ENCODE measurements around the gene PEX5. TPM values are rescaled to one million over a fixed set of nuclear protein-coding genes. Genes with fewer than 3 reads are reported as not detected.
"Not testable (repeated sequence)": the region's sequence is repeated elsewhere in the genome, so short reads cannot be mapped to it uniquely, and the experiment has no call there.

Gene PEX5
- total RNA-seq, 4 donors from 2014 or later = 32.8 to 53.5 (median 38.4) TPM

DNA sequence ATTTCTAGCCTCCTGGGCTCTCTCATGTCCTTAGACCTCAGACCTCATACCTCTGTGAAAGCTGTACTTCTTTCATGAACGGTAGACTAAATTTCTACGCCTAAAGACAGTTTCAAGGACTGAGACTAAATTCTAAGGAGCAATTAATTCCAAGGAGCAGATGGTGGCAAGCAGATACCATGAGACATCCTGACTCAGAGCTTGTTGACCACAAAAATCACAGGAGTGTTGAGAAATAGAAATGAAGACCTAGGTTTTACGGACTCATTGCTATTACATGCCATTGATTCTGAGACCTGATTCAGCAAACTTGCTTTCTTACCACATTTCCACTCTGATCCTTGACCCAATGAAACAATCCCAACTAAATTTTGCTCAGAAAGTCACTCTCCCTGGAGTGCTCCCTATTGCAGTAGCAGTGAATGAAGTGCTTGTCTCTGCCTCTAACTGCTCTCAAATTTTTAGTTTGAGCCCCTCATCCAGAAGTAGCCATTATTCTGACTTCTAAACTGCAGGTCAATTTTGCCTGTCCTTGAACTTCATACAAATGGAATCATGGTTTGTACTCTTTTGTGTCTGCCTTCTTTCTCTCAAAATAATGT lies 52.0 kb downstream of the PEX5 start:
- Histone ChIP-seq H3K4me3 (no peak overlapping the region), H3K36me3 (no peaks in the 10 kb centered on the region), H3K27me3 (no peaks in the 10 kb centered on the region), H3K9me3 (peaks cover 0 to 8% (median 2%) of the 10 kb centered on the region in 4 donors), H3K27ac (replicated peaks in 1 of 4) (no peak overlapping the region), H3K4me1 (no peaks in the 10 kb centered on the region)
- TF ChIP-seq EP300 (IDR thresholded peaks at IDR 0.05) (no peak), POLR2A (IDR thresholded peaks at IDR 0.05; ENCODE audit: low read depth) (no peak)
- intact Hi-C loops (cut with DNase I) = no loop called here
- DNase-seq (ENCODE audit: extremely low spot score) = no peak
- WGBS = 90% methylated on average over 3 of the region's 3 CpGs

DNA sequence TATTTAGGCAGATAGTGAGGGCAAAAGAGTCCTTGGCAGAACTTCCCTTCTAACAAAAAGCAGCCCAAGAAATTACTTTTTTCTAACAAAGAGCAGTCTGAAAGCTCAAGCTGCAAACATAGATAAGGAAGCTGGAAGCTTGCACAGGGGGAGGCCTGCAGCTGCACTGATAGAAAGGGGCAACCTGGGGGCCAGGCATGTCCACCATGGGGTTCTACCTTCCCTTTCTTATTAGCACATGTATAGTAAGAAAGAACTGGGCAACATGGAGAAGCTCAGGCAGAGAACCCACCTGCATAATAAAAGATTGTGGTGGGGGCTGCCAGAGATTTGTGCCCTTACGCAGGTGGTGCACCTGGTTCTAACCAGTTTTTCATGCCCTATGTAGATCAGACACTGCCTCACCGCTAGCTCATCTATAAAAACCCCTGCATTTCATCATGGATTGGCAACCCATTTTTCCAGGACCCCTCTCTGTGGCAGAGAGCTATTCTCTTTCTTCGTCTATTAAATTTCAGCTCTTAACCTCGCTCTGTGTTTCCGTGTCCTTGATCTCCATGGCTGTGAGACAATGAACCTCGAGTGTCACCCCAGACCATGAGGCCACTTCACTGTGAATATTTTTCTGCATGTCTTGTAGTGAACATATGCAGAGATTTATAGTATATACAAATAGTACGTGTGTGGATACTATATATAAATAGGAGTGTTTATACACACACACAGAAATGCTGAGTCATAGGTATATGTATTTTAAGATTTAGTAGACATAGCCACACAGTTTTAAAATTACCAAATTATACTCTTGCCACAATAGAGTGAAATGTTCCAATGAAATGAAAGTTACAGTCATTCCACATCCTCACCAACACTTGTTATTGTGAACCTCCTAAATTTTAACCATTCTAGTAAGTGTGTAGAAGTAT lies 53.0 kb downstream of the PEX5 start:
- no peaks in the 10 kb centered on the region for H3K4me1 ChIP-seq
- H3K27me3 ChIP-seq = no peaks in the 10 kb centered on the region
- H3K4me3 ChIP-seq = no peak overlapping the region
- no peak overlapping the region for H3K27ac ChIP-seq (replicated peaks in 1 of 4)
- TF ChIP-seq POLR2A (IDR thresholded peaks at IDR 0.05; ENCODE audit: low read depth) (no peak), EP300 (IDR thresholded peaks at IDR 0.05) (no peak), POLR2AphosphoS5 (IDR thresholded peaks at IDR 0.05) (no peak)
- TF ChIP-seq, protein P1, sequence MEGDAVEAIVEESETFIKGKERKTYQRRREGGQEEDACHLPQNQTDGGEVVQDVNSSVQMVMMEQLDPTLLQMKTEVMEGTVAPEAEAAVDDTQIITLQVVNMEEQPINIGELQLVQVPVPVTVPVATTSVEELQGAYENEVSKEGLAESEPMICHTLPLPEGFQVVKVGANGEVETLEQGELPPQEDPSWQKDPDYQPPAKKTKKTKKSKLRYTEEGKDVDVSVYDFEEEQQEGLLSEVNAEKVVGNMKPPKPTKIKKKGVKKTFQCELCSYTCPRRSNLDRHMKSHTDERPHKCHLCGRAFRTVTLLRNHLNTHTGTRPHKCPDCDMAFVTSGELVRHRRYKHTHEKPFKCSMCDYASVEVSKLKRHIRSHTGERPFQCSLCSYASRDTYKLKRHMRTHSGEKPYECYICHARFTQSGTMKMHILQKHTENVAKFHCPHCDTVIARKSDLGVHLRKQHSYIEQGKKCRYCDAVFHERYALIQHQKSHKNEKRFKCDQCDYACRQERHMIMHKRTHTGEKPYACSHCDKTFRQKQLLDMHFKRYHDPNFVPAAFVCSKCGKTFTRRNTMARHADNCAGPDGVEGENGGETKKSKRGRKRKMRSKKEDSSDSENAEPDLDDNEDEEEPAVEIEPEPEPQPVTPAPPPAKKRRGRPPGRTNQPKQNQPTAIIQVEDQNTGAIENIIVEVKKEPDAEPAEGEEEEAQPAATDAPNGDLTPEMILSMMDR (IDR thresholded peaks at IDR 0.05) = no peak
- 68% methylated on average over 7 of the region's 7 CpGs for WGBS
- H3K36me3 ChIP-seq = no peaks in the 10 kb centered on the region
- peaks cover 0 to 12% (median 2%) of the 10 kb centered on the region in 4 donors for H3K9me3 ChIP-seq
- DNase-seq (ENCODE audit: extremely low spot score) = no peak
- intact Hi-C loops (cut with DNase I) = no loop called here

DNA sequence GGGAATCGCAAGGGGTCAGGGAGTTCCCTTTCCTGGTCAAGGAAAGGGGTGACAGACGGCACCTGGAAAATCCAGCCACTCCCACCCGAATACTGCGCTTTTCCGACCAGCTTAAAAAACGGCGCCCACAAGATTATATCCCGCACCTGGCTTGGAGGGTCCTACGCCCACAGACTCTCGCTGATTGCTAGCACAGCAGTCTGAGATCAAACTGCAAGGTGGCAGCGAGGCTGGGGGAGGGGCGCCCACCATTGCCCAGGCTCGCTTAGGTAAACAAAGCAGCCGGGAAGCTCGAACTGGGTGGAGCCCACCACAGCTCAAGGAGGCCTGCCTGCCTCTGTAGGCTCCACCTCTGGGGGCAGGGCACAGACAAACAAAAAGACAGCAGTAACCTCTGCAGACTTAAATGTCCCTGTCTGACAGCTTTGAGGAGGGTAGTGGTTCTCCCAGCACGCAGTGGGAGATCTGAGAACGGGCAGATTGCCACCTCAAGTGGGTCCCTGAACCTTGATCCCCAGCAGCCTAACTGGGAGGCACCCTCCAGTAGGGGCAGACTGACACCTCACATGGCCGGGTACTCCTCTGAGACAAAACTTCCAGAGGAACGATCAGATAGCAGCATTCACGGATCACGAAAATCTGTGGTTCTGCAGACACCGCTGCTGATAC lies 62.0 kb downstream of the PEX5 start:
- H3K4me1 ChIP-seq; H3K4me3 ChIP-seq; H3K27ac ChIP-seq (replicated peaks in 1 of 4); intact Hi-C loops (cut with DNase I); H3K27me3 ChIP-seq; H3K36me3 ChIP-seq: not testable (repeated sequence)
- 78% methylated on average over 14 of the region's 22 CpGs for WGBS
- peak; percentile 72 for DNase-seq (ENCODE audit: extremely low spot score)
- peaks cover 0 to 11% (median 9%) of the 10 kb centered on the region in 4 donors for H3K9me3 ChIP-seq

DNA sequence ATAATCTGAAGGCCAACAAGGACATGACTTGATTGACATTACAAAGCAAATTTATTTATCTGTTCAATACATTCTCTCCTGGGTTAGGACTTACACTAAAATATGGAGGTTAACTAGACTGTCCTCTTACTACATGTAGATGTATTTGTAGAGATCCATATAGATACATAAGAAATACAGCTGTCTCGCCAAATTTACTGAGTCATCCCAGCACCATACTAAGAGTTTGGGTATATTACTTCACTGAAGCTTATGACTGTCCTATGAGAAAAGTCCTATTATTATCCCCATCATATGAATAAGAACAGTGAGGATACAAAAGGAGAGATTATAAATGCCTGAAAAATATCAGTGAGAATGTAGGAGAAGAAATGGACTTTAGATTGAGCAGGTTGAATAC lies 69.6 kb downstream of the PEX5 start:
- no peak for DNase-seq (ENCODE audit: extremely low spot score)
- Histone ChIP-seq H3K27ac (replicated peaks in 1 of 4) (no peak overlapping the region), H3K36me3 (no peaks in the 10 kb centered on the region), H3K9me3 (no peaks in the 10 kb centered on the region), H3K27me3 (no peaks in the 10 kb centered on the region), H3K4me3 (no peak overlapping the region), H3K4me1 (no peaks in the 10 kb centered on the region)
- 86% methylated on average over 1 of the region's 1 CpG for WGBS
- TF ChIP-seq POLR2AphosphoS5 (IDR thresholded peaks at IDR 0.05) (no peak), EP300 (IDR thresholded peaks at IDR 0.05) (no peak), POLR2A (IDR thresholded peaks at IDR 0.05; ENCODE audit: low read depth) (no peak)
- TF ChIP-seq, protein P1 (IDR thresholded peaks at IDR 0.05) = no peak
- intact Hi-C loops (cut with DNase I) = no loop called here

Other genes with a start within 250 kb of the PEX5 start
- gene RNU7-1, start 245.9 kb upstream of the PEX5 start, total RNA-seq = not detected
- gene C12orf57, start 245.7 kb upstream of the PEX5 start, total RNA-seq = 100 to 1,000 TPM; 307 to 437 (median 325) TPM
- gene PTPN6, start 238.3 kb upstream of the PEX5 start, total RNA-seq = 10 to 100 TPM in 3 of 4 donors, 1 to 10 TPM in 1; 9.1 to 16.9 (median 13.3) TPM
- 100 to 1,000 TPM; 194 to 265 (median 233) TPM for gene PHB2, start 219.0 kb upstream of the PEX5 start, total RNA-seq
- gene EMG1, start 218.8 kb upstream of the PEX5 start, total RNA-seq = 10 to 100 TPM; 20.8 to 35.1 (median 26.3) TPM
- gene LPCAT3, start 171.2 kb upstream of the PEX5 start, total RNA-seq = 10 to 100 TPM; 21.6 to 33.3 (median 26.2) TPM
- gene C1S, start 129.0 kb upstream of the PEX5 start, total RNA-seq = 100 to 1,000 TPM; 454 to 549 (median 512) TPM
- gene C1R, start 97.2 kb upstream of the PEX5 start, total RNA-seq = 100 to 1,000 TPM; 324 to 603 (median 572) TPM
- gene C1RL, start 80.5 kb upstream of the PEX5 start, total RNA-seq = 100 to 1,000 TPM in 1 of 4 donors, 10 to 100 TPM in 3; 64.8 to 159 (median 88.2) TPM
- gene RBP5, start 60.8 kb upstream of the PEX5 start, total RNA-seq = 1 to 10 TPM in 2 of 4 donors, under 1 TPM in 2; 0.46 to 5.0 (median 0.91) TPM
- gene CLSTN3, start 59.3 kb upstream of the PEX5 start, total RNA-seq = 10 to 100 TPM in 3 of 4 donors, 1 to 10 TPM in 1; 9.6 to 25.6 (median 19.3) TPM
- not detected for gene ACSM4, start 114.4 kb downstream of the PEX5 start, total RNA-seq